HCT116 (cell line): ENCODE measurements around the gene PRDM1. TPM values are rescaled to one million over a fixed set of nuclear protein-coding genes. Genes with fewer than 3 reads are reported as not detected.

ENCODE experiments used
- ATAC-seq: fragments of 200-7000 bp; cut with Tn5 transposase; 2 replicates; pipeline ENCODE4 v1.9.1; 2020; ENCODE audit warnings: mild to moderate bottlenecking, moderate library complexity
- BruUV-seq: library from RNA; stranded (reverse); fragments of 400-500 nt; replicated peaks from 2 replicates; lab custom pipeline; 2021; lab: Mats Ljungman, UMichigan
- CTCF ChIA-PET: fragments of 300-600 bp; sonication (Branson Sonifier 250); formaldehyde crosslinking; loops from one replicate; lab custom pipeline; 2021; ENCODE audit warnings: antibody characterized with exemption; lab: Charles Lee
- POLR2A ChIA-PET: fragments of 300-600, 350-600 bp; sonication (Branson Sonifier 250); formaldehyde crosslinking; loops from one replicate; lab custom pipeline; 2021; ENCODE audit warnings: antibody characterized with exemption; lab: Charles Lee
- RAD21 ChIA-PET, 2 experiments: fragments of 300-600 bp; sonication (Branson Sonifier 250); formaldehyde crosslinking; loops; one replicate each; lab custom pipeline; 2023; ENCODE audit warnings: low total read pairs in 2 of 2; ENCODE audit not compliant: uncharacterized antibody in 2 of 2, unreplicated experiment in 2 of 2, low non-redundant PET in 1 of 2; lab: Charles Lee
- DNase-seq: peaks from one replicate; pipeline ENCODE4 v3.0.0-alpha.2; 2010; ENCODE audit warnings: low read depth, low spot score
- H2AFZ ChIP-seq: fragments of 200-600 bp; shearing (Covaris generic), sonication (generic); 2 replicates; pipeline ENCODE4 v1.6.1; 2017; ENCODE audit warnings: low read depth, mixed run types, mixed read lengths, antibody characterized with exemption, low read length; ENCODE audit not compliant: poor library complexity, severe bottlenecking
- H3K27ac ChIP-seq: 2 replicates; pipeline ENCODE4 v1.5.1; 2012; ENCODE audit warnings: low read depth, low read length
- H3K27me3 ChIP-seq: fragments of 200-600 bp; sonication (generic); 2 replicates; pipeline ENCODE4 v1.6.1; 2016; ENCODE audit warnings: mixed run types, low read length, mixed read lengths; ENCODE audit not compliant: insufficient read depth
- H3K36me3 ChIP-seq, 2 experiments: fragments of 200-500 bp in 1 of 2; fragments of 200-600 bp in 1 of 2; sonication (Bioruptor generic) in 1 of 2; sonication (generic) in 1 of 2; 2 replicates each; pipeline versions ENCODE4 v1.5.1 to v1.6.1; 2014 to 2016; ENCODE audit warnings: low read length in 2 of 2, inconsistent platforms in 1 of 2, mixed read lengths in 1 of 2, mixed run types in 1 of 2; ENCODE audit not compliant: insufficient read depth in 2 of 2, control insufficient read depth in 1 of 2
- H3K4me1 ChIP-seq, 2 experiments: fragments of 200-600 bp in 1 of 2; sonication (generic) in 1 of 2; 2 replicates each; pipeline versions ENCODE4 v1.5.1 to v1.6.1; 2012 to 2017; ENCODE audit warnings: low read length in 2 of 2, inconsistent platforms in 1 of 2, mild to moderate bottlenecking in 1 of 2, mixed read lengths in 1 of 2, mixed run types in 1 of 2, moderate library complexity in 1 of 2; ENCODE audit not compliant: insufficient read depth in 2 of 2, control insufficient read depth in 1 of 2
- H3K4me2 ChIP-seq: fragments of 200-600 bp; sonication (generic); 2 replicates; pipeline ENCODE4 v1.6.1; 2017; ENCODE audit warnings: mixed run types, low read length, mixed read lengths
- H3K4me3 ChIP-seq, 2 experiments: fragments of 200-600 bp in 1 of 2; sonication (generic) in 1 of 2; replicated peaks in 1 of 2; 2 replicates each; pipeline ENCODE4 v1.5.1; 2011 to 2016; ENCODE audit warnings: low read length in 2 of 2, control low read depth in 1 of 2, low read depth in 1 of 2, mild to moderate bottlenecking in 1 of 2, mixed read lengths in 1 of 2, mixed run types in 1 of 2
- H3K79me2 ChIP-seq: fragments of 200-600 bp; sonication (generic); 2 replicates; pipeline ENCODE4 v1.6.1; 2017; ENCODE audit warnings: mild to moderate bottlenecking, mixed run types, low read length, moderate library complexity, mixed read lengths; ENCODE audit not compliant: insufficient read depth
- H3K9ac ChIP-seq: fragments of 200-600 bp; sonication (generic); 2 replicates; pipeline ENCODE4 v1.6.1; 2016; ENCODE audit warnings: low read length, mixed read lengths
- H3K9me2 ChIP-seq: fragments of 200-600 bp; sonication (generic), shearing (Covaris generic); 2 replicates; pipeline ENCODE4 v1.6.1; 2017; ENCODE audit warnings: mixed run types, mild to moderate bottlenecking, moderate library complexity; ENCODE audit not compliant: insufficient read depth
- H3K9me3 ChIP-seq, 2 experiments: fragments of 200-500 bp in 1 of 2; fragments of 200-600 bp in 1 of 2; sonication (Bioruptor generic) in 1 of 2; sonication (generic) in 1 of 2; 2 replicates each; pipeline ENCODE4 v1.6.1; 2014 to 2017; ENCODE audit warnings: low read length in 2 of 2, mixed read lengths in 2 of 2, inconsistent platforms in 1 of 2, low read depth in 1 of 2, mild to moderate bottlenecking in 1 of 2, mixed run types in 1 of 2, moderate library complexity in 1 of 2; ENCODE audit not compliant: control insufficient read depth in 1 of 2, insufficient read depth in 1 of 2
- H4K20me1 ChIP-seq: fragments of 200-600 bp; sonication (generic), shearing (Covaris generic); 2 replicates; pipeline ENCODE4 v1.6.1; 2017; ENCODE audit warnings: mixed run types, mild to moderate bottlenecking, moderate library complexity; ENCODE audit not compliant: insufficient read depth
- CEBPB ChIP-seq: IDR thresholded peaks from 2 replicates; pipeline ENCODE4 v1.6.1; 2012; ENCODE audit warnings: low read depth
- EGR1 ChIP-seq: IDR thresholded peaks from 2 replicates; pipeline ENCODE4 v1.6.1; 2012; ENCODE audit warnings: low read depth
- ELF1 ChIP-seq: IDR thresholded peaks from 2 replicates; pipeline ENCODE4 v1.6.1; 2012; ENCODE audit warnings: low read depth, borderline replicate concordance
- EZH2 ChIP-seq: fragments of 200-600 bp; sonication (generic); IDR thresholded peaks from 2 replicates; pipeline ENCODE4 v1.6.1; 2017; ENCODE audit warnings: antibody characterized with exemption, mixed run types
- EZH2phosphoT487 ChIP-seq: fragments of 200-600 bp; IDR thresholded peaks from 2 replicates; pipeline ENCODE4 v1.6.1; 2018; ENCODE audit warnings: antibody characterized with exemption, borderline replicate concordance
- FOSL1 ChIP-seq: IDR thresholded peaks from 2 replicates; pipeline ENCODE4 v1.6.1; 2012; ENCODE audit warnings: low read depth
- JUND ChIP-seq: IDR thresholded peaks from 2 replicates; pipeline ENCODE4 v1.6.1; 2012
- POLR2A ChIP-seq: IDR thresholded peaks from 2 replicates; pipeline ENCODE4 v1.7.0; 2011; ENCODE audit warnings: borderline replicate concordance; ENCODE audit not compliant: insufficient read depth, insufficient read length; ENCODE audit errors: extremely low read depth
- POLR2AphosphoS5 ChIP-seq: IDR thresholded peaks from 2 replicates; pipeline ENCODE4 v1.6.1; 2011; ENCODE audit warnings: mild to moderate bottlenecking, low read depth, low read length, moderate library complexity
- SIN3A ChIP-seq: IDR thresholded peaks from 2 replicates; pipeline ENCODE4 v1.6.1; 2012; ENCODE audit warnings: low read depth
- SP1 ChIP-seq: IDR thresholded peaks from 2 replicates; pipeline ENCODE4 v1.6.1; 2012; ENCODE audit warnings: low read depth
- ZFX ChIP-seq: fragments of 450-650 bp; IDR thresholded peaks from 2 replicates; pipeline ENCODE4 v1.6.1; 2017
- intact Hi-C: fragments of 100-400 bp; cut with micrococcal nuclease; formaldehyde crosslinking; loops from 2 replicates; pipeline ENCODE4 v1.10.0; 2022
- total RNA-seq: library from RNA; stranded (reverse); gene quantifications from one replicate; pipeline ENCODE4 v1.2.1, GENCODE V29; 2021; ENCODE audit not compliant: unreplicated experiment
- TF ChIP-seq, protein P1 (sequence below): IDR thresholded peaks from 2 replicates; pipeline ENCODE4 v1.6.1; 2011; ENCODE audit warnings: mild to moderate bottlenecking, low read length, moderate library complexity; ENCODE audit not compliant: insufficient replicate concordance; ENCODE audit errors: extremely low read depth
- TF ChIP-seq, protein P2 (sequence below), 3 experiments: fragments of 200-600 bp in 1 of 3; sonication (generic) in 1 of 3; IDR thresholded peaks in 2 of 3; conservative IDR thresholded peaks in 1 of 3; 2 replicates each; pipeline ENCODE4 v1.5.1; 2012 to 2017; ENCODE audit warnings: low read depth in 2 of 3, low read length in 2 of 3, antibody characterized with exemption in 1 of 3, borderline replicate concordance in 1 of 3, control low read depth in 1 of 3, mild to moderate bottlenecking in 1 of 3, mixed read lengths in 1 of 3, mixed run types in 1 of 3, moderate library complexity in 1 of 3; ENCODE audit not compliant: insufficient read depth in 1 of 3

PRDM1 gene
- total RNA-seq, 1 experiment from 2014 or later, result 3.4 TPM

DNA sequence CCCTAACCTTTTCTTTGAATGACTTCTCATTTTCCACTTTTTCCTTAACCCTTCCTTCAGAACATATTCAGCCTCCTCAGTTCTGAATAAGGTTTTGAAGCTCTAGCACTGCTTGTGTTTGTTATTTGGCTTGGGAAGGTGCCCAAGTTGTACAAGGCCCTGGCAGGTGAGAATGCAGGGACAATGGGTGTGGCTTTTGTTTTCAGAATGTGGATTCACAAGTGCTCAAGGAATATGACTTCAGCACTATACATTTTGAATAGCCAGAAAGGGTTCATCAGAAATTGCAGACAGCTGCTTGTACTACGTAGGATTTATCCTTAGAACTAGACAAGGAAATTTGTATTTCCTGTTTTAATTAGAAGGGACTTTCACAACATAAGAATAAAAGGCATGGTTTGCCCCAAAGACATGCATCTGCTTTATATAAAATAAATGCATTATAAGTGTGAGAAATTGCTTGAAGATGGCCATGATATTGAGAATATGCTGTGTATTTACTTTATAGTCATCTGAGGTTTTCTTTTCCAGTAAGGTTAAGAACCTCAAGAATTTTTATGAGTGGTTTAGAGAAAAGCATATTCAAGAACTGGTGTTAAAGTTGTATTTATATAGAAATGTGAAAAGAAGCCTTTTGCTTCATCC, 29.3 kb upstream of the PRDM1 start (continued):
- TF ChIP-seq, protein P1, sequence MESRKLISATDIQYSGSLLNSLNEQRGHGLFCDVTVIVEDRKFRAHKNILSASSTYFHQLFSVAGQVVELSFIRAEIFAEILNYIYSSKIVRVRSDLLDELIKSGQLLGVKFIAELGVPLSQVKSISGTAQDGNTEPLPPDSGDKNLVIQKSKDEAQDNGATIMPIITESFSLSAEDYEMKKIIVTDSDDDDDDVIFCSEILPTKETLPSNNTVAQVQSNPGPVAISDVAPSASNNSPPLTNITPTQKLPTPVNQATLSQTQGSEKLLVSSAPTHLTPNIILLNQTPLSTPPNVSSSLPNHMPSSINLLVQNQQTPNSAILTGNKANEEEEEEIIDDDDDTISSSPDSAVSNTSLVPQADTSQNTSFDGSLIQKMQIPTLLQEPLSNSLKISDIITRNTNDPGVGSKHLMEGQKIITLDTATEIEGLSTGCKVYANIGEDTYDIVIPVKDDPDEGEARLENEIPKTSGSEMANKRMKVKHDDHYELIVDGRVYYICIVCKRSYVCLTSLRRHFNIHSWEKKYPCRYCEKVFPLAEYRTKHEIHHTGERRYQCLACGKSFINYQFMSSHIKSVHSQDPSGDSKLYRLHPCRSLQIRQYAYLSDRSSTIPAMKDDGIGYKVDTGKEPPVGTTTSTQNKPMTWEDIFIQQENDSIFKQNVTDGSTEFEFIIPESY, result no peak
- TF ChIP-seq CEBPB, result no peak
- TF ChIP-seq EZH2, result no peak
- no peak for TF ChIP-seq SP1
- TF ChIP-seq POLR2AphosphoS5, result no peak
- TF ChIP-seq EGR1, result no peak
- no peak for TF ChIP-seq ZFX
- TF ChIP-seq EZH2phosphoT487, result no peak
- no peak for TF ChIP-seq SIN3A
- TF ChIP-seq, all 23 proteins: peak for 0

DNA sequence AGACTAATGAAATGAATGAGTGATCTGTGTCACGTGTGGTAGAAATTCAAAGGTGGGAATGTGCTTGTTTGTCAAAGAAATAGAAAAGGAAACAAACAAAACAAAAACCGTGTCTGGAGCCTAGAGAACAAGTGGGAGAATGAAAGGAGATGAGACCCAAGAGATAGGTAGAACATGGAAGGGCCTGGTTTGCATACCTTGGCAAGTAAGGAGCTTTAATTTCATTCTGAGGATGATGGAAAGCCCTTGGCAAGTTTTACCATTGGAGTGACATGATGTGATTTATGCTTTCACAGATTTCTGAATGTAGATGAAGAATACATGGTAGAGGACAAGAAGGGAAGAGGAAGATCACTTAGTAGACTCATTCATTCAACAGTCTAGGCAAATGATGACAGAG, 26.8 kb upstream of the PRDM1 start:
- H4K20me1 ChIP-seq, result no peaks in the 10 kb centered on the region
- H3K27me3 ChIP-seq, result no peaks in the 10 kb centered on the region
- DNase-seq (no peak), ATAC-seq (no peak)
- H2AFZ ChIP-seq, result no peak overlapping the region
- H3K9ac ChIP-seq, result no peak overlapping the region
- intact Hi-C loops, result no loop called here
- RAD21 ChIA-PET, result no interaction called here
- CTCF ChIA-PET, result no interaction called here
- H3K79me2 ChIP-seq, result no peaks in the 10 kb centered on the region
- TF ChIP-seq POLR2A (no peak), JUND (no peak), FOSL1 (no peak), ELF1 (no peak)
- TF ChIP-seq, protein P2, sequence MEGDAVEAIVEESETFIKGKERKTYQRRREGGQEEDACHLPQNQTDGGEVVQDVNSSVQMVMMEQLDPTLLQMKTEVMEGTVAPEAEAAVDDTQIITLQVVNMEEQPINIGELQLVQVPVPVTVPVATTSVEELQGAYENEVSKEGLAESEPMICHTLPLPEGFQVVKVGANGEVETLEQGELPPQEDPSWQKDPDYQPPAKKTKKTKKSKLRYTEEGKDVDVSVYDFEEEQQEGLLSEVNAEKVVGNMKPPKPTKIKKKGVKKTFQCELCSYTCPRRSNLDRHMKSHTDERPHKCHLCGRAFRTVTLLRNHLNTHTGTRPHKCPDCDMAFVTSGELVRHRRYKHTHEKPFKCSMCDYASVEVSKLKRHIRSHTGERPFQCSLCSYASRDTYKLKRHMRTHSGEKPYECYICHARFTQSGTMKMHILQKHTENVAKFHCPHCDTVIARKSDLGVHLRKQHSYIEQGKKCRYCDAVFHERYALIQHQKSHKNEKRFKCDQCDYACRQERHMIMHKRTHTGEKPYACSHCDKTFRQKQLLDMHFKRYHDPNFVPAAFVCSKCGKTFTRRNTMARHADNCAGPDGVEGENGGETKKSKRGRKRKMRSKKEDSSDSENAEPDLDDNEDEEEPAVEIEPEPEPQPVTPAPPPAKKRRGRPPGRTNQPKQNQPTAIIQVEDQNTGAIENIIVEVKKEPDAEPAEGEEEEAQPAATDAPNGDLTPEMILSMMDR (IDR thresholded peaks at IDR 0.05 in 2 of 3, conservative IDR thresholded peaks at IDR 0.05 in 1 of 3; ENCODE audit: borderline replicate concordance in 1 of 3, insufficient read depth in 1 of 3, low read depth in 2 of 3, low read length in 2 of 3), result no peak
- no peak overlapping the region for H3K27ac ChIP-seq
- POLR2A ChIA-PET, result no interaction called here
- H3K4me3 ChIP-seq, result no peak overlapping the region
- H3K36me3 ChIP-seq, result no peaks in the 10 kb centered on the region
- peaks cover 0 to 10% of the 10 kb centered on the region in 2 experiments; a peak in 2 of 4 replicates for H3K4me1 ChIP-seq
- no peaks in the 10 kb centered on the region for H3K9me2 ChIP-seq
- H3K9me3 ChIP-seq, result no peaks in the 10 kb centered on the region
- BruUV-seq, result no TSS peak
- no peak overlapping the region for H3K4me2 ChIP-seq
